ENCODE data around the gene TPM4.

DNA sequence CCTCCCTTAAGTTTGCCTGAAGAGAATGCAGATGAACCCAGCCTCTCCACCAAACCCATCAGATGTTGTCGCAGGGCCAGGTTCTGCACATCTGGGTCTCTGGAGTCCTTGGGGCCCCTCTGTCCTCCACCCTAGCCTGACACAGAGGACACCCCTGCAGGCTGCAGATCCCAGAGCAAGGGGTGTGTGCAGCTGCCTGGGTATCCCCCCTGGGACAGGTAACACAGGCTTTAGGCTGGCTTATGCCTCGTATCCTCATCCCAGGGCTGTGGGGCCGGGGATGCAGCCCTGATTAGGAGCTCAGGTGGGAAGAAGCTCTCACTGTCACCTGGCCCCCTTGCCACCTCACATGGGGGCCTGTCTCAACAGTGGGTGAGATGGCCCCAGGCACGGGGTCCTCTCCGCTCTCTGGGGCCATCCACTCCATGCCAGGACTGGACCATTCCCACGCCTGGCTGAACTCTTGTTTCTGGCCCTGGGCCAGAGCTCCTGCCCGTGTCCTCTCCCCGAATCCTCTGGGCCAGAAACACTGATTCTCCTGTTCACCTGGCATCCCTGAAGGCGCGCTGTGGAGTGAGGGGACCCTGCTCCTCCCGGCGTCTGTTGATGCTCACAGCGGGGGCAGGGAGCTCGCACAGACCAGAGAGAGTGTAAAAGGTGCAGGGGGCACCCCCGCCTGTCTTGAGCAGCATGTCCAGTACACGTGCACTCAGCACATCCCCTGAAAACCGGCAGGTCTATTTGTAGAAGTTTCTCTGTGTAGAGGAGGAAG, 38.7 kb upstream of the TPM4 start:
- TF ChIP-seq, protein P1, sequence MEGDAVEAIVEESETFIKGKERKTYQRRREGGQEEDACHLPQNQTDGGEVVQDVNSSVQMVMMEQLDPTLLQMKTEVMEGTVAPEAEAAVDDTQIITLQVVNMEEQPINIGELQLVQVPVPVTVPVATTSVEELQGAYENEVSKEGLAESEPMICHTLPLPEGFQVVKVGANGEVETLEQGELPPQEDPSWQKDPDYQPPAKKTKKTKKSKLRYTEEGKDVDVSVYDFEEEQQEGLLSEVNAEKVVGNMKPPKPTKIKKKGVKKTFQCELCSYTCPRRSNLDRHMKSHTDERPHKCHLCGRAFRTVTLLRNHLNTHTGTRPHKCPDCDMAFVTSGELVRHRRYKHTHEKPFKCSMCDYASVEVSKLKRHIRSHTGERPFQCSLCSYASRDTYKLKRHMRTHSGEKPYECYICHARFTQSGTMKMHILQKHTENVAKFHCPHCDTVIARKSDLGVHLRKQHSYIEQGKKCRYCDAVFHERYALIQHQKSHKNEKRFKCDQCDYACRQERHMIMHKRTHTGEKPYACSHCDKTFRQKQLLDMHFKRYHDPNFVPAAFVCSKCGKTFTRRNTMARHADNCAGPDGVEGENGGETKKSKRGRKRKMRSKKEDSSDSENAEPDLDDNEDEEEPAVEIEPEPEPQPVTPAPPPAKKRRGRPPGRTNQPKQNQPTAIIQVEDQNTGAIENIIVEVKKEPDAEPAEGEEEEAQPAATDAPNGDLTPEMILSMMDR (IDR thresholded peaks at IDR 0.05), result no peak
- TF ChIP-seq POLR2AphosphoS5 (IDR thresholded peaks at IDR 0.05) (no peak), POLR2A (IDR thresholded peaks at IDR 0.05) (no peak)

All from prostate gland (tissue), 2 donors.